ENCODE results near the gene TFB1M. TPM values are rescaled to one million over a fixed set of nuclear protein-coding genes. Genes with fewer than 3 reads are reported as not detected.
"Not testable (repeated sequence)": the region's sequence is repeated elsewhere in the genome, so short reads cannot be mapped to it uniquely, and the experiment has no call there.

Gene TFB1M
- total and polyA plus RNA-seq, 2 donors, result 9.8 to 27.4 TPM

GRCh38 chr6:155325700-155326516 lies 11.6 kb upstream of the TFB1M start:
- Histone ChIP-seq H3K36me3 (ENCODE audit: insufficient read depth) (no peaks in the 10 kb centered on the region), H3K4me1 (ENCODE audit: insufficient read depth) (no peaks in the 10 kb centered on the region), H3K27ac (ENCODE audit: low read depth) (no peak overlapping the region), H3K4me3 (ENCODE audit: low read depth, low read length) (no peak overlapping the region)
- no peak for DNase-seq (ENCODE audit: extremely low spot score)
- WGBS, result 88% methylated on average over 6 of the region's 6 CpGs

DNA sequence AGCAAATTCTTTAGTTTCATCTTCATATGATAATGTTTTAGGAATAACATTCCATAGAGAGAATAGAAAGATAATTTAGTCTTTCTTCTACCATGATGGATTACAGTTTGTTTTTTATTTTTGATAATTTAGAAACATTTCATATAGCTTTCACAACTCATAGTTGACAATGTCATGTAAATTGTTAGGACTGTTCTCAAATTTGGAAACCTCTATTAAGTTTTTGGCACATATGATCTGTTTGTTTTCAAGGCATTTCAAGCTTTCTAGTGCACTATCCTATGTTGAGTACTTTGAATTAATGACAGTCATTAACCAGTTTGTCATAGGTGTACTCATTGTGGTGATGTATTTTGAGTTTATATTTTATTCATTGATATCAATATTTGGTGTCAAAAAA lies 10.7 kb upstream of the TFB1M start:
- Histone ChIP-seq H3K4me3 (ENCODE audit: low read depth, low read length) (no peak overlapping the region), H3K36me3 (ENCODE audit: insufficient read depth) (no peaks in the 10 kb centered on the region), H3K4me1 (ENCODE audit: insufficient read depth) (no peaks in the 10 kb centered on the region)

GRCh38 chr6:155324172-155324571 lies 9.9 kb upstream of the TFB1M start:
- WGBS, result 95% methylated on average over 2 of the region's 2 CpGs
- no peak overlapping the region for H3K4me3 ChIP-seq (ENCODE audit: low read depth, low read length)
- DNase-seq (ENCODE audit: extremely low spot score), result no peak
- no peak overlapping the region for H3K27ac ChIP-seq (ENCODE audit: low read depth)
- H3K4me1 ChIP-seq (ENCODE audit: insufficient read depth), result no peaks in the 10 kb centered on the region
- no peaks in the 10 kb centered on the region for H3K36me3 ChIP-seq (ENCODE audit: insufficient read depth)

More for the DNA sequence above, 10.7 kb upstream of the TFB1M start:
- no peak overlapping the region for H3K27ac ChIP-seq (ENCODE audit: low read depth)
- DNase-seq (ENCODE audit: extremely low spot score), result no peak

DNA sequence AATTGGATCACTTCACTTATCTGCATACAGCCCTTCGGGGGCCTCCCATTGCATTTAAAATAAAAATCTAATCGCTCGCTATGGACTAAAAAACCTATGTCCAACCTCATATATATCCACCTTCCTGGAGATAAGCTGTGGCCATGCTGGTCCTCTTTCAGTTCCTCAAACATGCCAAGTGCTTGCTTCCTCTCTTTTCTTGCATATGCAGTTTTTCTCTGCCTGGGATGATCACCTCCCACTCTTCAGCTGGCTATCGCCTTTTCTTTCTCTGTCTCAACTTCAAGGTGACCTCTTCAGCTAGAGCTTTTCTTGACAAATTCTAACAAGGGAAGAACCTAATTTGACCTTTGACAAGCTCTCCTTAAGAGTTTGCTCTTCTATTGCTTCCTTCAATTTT lies 5.6 kb upstream of the TFB1M start:
- Histone ChIP-seq H3K36me3 (ENCODE audit: insufficient read depth) (no peaks in the 10 kb centered on the region), H3K4me3 (ENCODE audit: low read depth, low read length) (no peak overlapping the region), H3K4me1 (ENCODE audit: insufficient read depth) (no peaks in the 10 kb centered on the region), H3K27ac (ENCODE audit: low read depth) (no peak overlapping the region)
- no peak for DNase-seq (ENCODE audit: extremely low spot score)
- WGBS, result 91% methylated on average over 4 of the region's 4 CpGs

DNA sequence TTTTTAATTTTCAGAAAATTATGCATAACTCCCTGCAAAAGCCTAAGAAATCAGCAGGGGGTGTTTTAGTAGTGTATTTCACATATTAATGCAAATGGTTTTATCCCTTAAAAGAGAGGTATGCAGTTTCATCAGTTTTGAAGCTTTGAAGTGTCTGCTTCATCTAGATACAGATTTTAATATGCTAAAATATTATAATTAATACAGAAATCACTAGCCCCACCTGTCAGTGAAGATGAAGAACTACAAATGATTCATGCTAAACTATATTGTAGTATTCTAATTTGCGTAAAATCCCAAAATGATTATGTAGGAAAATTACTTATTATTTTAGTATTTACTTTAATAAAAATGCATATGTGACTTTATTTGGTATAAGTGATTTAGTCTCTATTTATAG lies 2.9 kb upstream of the TFB1M start:
- Histone ChIP-seq H3K36me3 (ENCODE audit: insufficient read depth) (no peaks in the 10 kb centered on the region), H3K4me3 (ENCODE audit: low read depth, low read length) (no peak overlapping the region), H3K4me1 (ENCODE audit: insufficient read depth) (no peaks in the 10 kb centered on the region), H3K27ac (ENCODE audit: low read depth) (no peak overlapping the region)
- 71% methylated on average over 1 of the region's 1 CpG for WGBS
- no peak for DNase-seq (ENCODE audit: extremely low spot score)

GRCh38 chr6:155316419-155316818 lies 2.1 kb upstream of the TFB1M start:
- Histone ChIP-seq H3K36me3 (ENCODE audit: insufficient read depth) (peaks cover 1% of the 10 kb centered on the region), H3K4me3 (ENCODE audit: low read depth, low read length) (no peak overlapping the region), H3K4me1 (ENCODE audit: insufficient read depth) (no peaks in the 10 kb centered on the region), H3K27ac (ENCODE audit: low read depth) (no peak overlapping the region)
- no peak for DNase-seq (ENCODE audit: extremely low spot score)
- 95% methylated on average over 1 of the region's 1 CpG for WGBS

- WGBS, result 41% methylated on average over 3 of the region's 3 CpGs
- H3K36me3 ChIP-seq (ENCODE audit: insufficient read depth), result peaks cover 1% of the 10 kb centered on the region
- no peak for DNase-seq (ENCODE audit: extremely low spot score)
- no peak overlapping the region for H3K27ac ChIP-seq (ENCODE audit: low read depth)
- no peak overlapping the region for H3K4me3 ChIP-seq (ENCODE audit: low read depth, low read length)
- no peaks in the 10 kb centered on the region for H3K4me1 ChIP-seq (ENCODE audit: insufficient read depth)
Measured at GRCh38 chr6:155315516-155315871, 1.2 kb upstream of the TFB1M start.

GRCh38 chr6:155314773-155315515 lies 660 bp upstream of the TFB1M start:
- peaks cover 1% of the 10 kb centered on the region for H3K36me3 ChIP-seq (ENCODE audit: insufficient read depth)
- WGBS, result 3% methylated on average over 20 of the region's 20 CpGs
- H3K4me1 ChIP-seq (ENCODE audit: insufficient read depth), result no peaks in the 10 kb centered on the region
- peak overlapping the region; percentile 73 for H3K4me3 ChIP-seq (ENCODE audit: low read depth, low read length)
- no peak for DNase-seq (ENCODE audit: extremely low spot score)
- H3K27ac ChIP-seq (ENCODE audit: low read depth), result no peak overlapping the region

- Histone ChIP-seq H3K27ac (ENCODE audit: low read depth) (peak overlapping the region; percentile 40), H3K4me1 (ENCODE audit: insufficient read depth) (no peaks in the 10 kb centered on the region), H3K36me3 (ENCODE audit: insufficient read depth) (peaks cover 1% of the 10 kb centered on the region), H3K4me3 (ENCODE audit: low read depth, low read length) (peak overlapping the region; percentile 73)
- 1% methylated on average over 15 of the region's 15 CpGs for WGBS
- no peak for DNase-seq (ENCODE audit: extremely low spot score)
Measured at GRCh38 chr6:155313602-155314091, 637 bp downstream of the TFB1M start.

DNA sequence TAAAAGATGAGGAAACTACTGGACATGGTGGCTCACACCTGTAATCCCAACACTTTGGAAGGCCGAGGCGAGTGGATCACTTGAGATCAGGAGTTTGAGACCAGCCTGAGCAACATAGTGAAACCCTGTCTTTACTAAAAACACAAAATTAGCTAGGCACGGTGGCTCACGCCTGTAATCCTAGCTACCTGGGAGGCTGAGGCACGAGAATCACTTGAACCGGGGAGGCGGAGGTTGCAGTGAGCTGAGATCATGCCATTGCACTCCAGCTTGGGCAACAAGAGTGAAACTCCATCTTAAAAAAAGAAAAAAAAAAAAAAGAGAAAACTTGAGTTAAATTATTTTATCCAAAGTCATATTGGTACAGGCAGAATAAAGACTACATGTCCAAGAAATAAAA lies 1.3 kb downstream of the TFB1M start:
- not testable (repeated sequence) for DNase-seq (ENCODE audit: extremely low spot score); H3K27ac ChIP-seq (ENCODE audit: low read depth); H3K36me3 ChIP-seq (ENCODE audit: insufficient read depth); H3K4me3 ChIP-seq (ENCODE audit: low read depth, low read length); H3K4me1 ChIP-seq (ENCODE audit: insufficient read depth)
- WGBS, result 96% methylated on average over 7 of the region's 7 CpGs

- no peaks in the 10 kb centered on the region for H3K4me1 ChIP-seq (ENCODE audit: insufficient read depth)
- H3K27ac ChIP-seq (ENCODE audit: low read depth), result no peak overlapping the region
- no peak for DNase-seq (ENCODE audit: extremely low spot score)
- H3K36me3 ChIP-seq (ENCODE audit: insufficient read depth), result peaks cover 1% of the 10 kb centered on the region
- H3K4me3 ChIP-seq (ENCODE audit: low read depth, low read length), result no peak overlapping the region
- WGBS, result 79% methylated on average over 2 of the region's 2 CpGs
Measured at GRCh38 chr6:155311583-155311982, 2.7 kb downstream of the TFB1M start.

DNA sequence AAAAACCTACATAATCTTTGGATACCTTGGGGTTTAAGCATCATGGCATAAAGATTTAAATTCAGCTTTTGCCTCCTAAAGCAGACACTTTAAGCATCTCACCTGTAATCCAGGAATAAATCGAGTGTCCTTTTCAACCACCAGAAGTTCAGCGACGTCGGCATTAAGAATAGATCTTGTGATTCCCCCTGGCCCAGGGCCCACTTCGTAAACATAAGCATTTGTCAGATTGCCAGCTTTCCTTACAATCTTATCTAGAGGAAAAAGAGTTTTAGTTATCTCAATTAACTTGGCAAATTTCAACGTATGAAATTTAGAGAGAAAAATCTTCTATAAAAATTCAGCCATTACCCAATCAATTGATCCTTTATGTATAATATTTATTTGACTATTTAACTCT lies 3.2 kb downstream of the TFB1M start:
- H3K27ac ChIP-seq (ENCODE audit: low read depth), result no peak overlapping the region
- H3K36me3 ChIP-seq (ENCODE audit: insufficient read depth), result peaks cover 1% of the 10 kb centered on the region
- no peak overlapping the region for H3K4me3 ChIP-seq (ENCODE audit: low read depth, low read length)
- DNase-seq (ENCODE audit: extremely low spot score), result no peak
- no peaks in the 10 kb centered on the region for H3K4me1 ChIP-seq (ENCODE audit: insufficient read depth)
- WGBS, result 34% methylated on average over 6 of the region's 6 CpGs

DNA sequence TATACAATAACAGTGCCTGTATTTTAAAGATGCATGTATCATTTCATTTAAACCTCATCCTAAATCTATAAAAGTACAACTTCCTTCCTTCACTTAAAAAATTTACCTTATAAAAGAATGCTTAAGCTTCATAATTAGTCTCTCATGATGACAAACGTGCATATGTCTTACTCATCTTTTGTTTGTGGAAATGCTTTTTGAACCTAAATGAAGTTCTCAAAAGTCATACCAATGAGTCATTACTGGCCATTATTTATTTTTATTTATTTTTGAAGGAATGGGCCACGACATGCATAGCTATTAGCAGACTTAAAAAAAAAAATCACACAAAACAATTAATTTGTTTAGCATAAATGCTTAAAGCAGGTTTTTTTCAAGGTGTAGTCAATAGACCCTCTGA lies 3.7 kb downstream of the TFB1M start:
- no peak overlapping the region for H3K4me3 ChIP-seq (ENCODE audit: low read depth, low read length)
- WGBS, result 58% methylated on average over 2 of the region's 2 CpGs
- H3K36me3 ChIP-seq (ENCODE audit: insufficient read depth), result peaks cover 1% of the 10 kb centered on the region
- no peak overlapping the region for H3K27ac ChIP-seq (ENCODE audit: low read depth)
- no peaks in the 10 kb centered on the region for H3K4me1 ChIP-seq (ENCODE audit: insufficient read depth)
- no peak for DNase-seq (ENCODE audit: extremely low spot score)

- Histone ChIP-seq H3K36me3 (ENCODE audit: insufficient read depth) (peaks cover 1% of the 10 kb centered on the region), H3K4me1 (ENCODE audit: insufficient read depth) (no peaks in the 10 kb centered on the region), H3K27ac (ENCODE audit: low read depth) (no peak overlapping the region), H3K4me3 (ENCODE audit: low read depth, low read length) (no peak overlapping the region)
- DNase-seq (ENCODE audit: extremely low spot score), result no peak
- WGBS, result 94% methylated on average over 4 of the region's 4 CpGs
Measured at GRCh38 chr6:155309150-155309549, 5.1 kb downstream of the TFB1M start.
